ENCODE data around the gene MYO1C.

GRCh38 chr17:1494203-1494602, 1.7 kb upstream of the MYO1C start:
- TF ChIP-seq, protein P1, sequence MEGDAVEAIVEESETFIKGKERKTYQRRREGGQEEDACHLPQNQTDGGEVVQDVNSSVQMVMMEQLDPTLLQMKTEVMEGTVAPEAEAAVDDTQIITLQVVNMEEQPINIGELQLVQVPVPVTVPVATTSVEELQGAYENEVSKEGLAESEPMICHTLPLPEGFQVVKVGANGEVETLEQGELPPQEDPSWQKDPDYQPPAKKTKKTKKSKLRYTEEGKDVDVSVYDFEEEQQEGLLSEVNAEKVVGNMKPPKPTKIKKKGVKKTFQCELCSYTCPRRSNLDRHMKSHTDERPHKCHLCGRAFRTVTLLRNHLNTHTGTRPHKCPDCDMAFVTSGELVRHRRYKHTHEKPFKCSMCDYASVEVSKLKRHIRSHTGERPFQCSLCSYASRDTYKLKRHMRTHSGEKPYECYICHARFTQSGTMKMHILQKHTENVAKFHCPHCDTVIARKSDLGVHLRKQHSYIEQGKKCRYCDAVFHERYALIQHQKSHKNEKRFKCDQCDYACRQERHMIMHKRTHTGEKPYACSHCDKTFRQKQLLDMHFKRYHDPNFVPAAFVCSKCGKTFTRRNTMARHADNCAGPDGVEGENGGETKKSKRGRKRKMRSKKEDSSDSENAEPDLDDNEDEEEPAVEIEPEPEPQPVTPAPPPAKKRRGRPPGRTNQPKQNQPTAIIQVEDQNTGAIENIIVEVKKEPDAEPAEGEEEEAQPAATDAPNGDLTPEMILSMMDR (IDR thresholded peaks at IDR 0.05): no peak
- no peak for TF ChIP-seq POLR2A (IDR thresholded peaks at IDR 0.05)
- no peak for TF ChIP-seq POLR2AphosphoS5 (IDR thresholded peaks at IDR 0.05)
